NCI-H146 treated with DMSO at 0.1 percent for 48 hours (cell line): ENCODE data around the gene RANBP3L.
"Not testable (repeated sequence)": the region's sequence is repeated elsewhere in the genome, so short reads cannot be mapped to it uniquely, and the experiment has no call there.

ENCODE experiments used
- DNase-seq: peaks from one replicate; lab custom pipeline; 2025; ENCODE audit not compliant: unreplicated experiment; lab: John Stamatoyannopoulos, UW

RANBP3L gene, protein sequence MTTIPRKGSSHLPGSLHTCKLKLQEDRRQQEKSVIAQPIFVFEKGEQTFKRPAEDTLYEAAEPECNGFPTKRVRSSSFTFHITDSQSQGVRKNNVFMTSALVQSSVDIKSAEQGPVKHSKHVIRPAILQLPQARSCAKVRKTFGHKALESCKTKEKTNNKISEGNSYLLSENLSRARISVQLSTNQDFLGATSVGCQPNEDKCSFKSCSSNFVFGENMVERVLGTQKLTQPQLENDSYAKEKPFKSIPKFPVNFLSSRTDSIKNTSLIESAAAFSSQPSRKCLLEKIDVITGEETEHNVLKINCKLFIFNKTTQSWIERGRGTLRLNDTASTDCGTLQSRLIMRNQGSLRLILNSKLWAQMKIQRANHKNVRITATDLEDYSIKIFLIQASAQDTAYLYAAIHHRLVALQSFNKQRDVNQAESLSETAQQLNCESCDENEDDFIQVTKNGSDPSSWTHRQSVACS

GRCh38 chr5:36301858-36302603 lies at the start of gene RANBP3L:
RANBP3L (minus strand) TSS chr5:36301902; CDS start chr5:36301416, 486 bp downstream.
- DNase-seq: no peak

- no peak for DNase-seq
These were observed 45.4 kb upstream of the RANBP3L start for GRCh38 chr5:36346896-36347690.

- DNase-seq: no peak
These were observed 43.2 kb upstream of the RANBP3L start for GRCh38 chr5:36344899-36345298.

- not testable (repeated sequence) for DNase-seq
These were observed 40.0 kb upstream of the RANBP3L start for GRCh38 chr5:36341720-36342119.

DNA sequence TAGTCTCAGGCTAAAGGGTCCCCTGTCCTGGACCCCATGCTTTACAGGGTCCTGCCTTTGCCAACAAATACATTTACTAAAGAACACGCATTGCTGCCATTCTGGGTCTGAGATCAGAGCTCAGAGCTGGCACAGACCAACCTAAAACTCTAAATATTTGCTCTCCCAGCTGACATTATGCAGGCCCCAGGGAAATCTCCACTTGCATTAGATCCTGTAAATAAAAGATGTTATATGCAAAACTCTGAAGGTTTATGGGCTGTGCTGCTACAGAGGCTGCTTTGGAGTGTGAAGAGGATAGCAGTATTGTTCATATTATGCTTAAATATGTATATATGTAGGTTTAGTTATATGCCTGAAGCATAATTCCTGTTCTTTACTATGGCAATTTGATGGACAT lies 35.9 kb upstream of the RANBP3L start:
- no peak for DNase-seq

DNA sequence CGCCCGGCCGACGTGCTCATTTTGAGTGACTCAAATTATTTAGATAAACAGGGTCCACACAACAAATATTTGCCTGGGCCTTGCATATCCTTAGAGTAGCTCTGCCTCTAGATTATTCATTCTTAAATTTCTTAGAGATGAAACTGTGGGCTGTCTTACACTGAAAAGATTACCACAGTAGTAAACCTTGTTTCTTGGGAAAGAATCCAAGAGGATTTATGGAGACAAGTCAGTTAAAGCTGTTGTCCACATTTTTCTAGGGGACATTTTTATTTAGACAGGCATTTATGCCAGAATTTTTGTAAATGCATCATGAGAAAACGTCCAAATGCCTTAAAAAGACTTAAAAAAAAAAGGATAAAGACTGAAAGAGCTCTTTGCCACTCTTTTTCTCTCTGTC lies 32.6 kb upstream of the RANBP3L start:
- no peak for DNase-seq

GRCh38 chr5:36332720-36333119 lies 31.0 kb upstream of the RANBP3L start:
- not testable (repeated sequence) for DNase-seq

DNA sequence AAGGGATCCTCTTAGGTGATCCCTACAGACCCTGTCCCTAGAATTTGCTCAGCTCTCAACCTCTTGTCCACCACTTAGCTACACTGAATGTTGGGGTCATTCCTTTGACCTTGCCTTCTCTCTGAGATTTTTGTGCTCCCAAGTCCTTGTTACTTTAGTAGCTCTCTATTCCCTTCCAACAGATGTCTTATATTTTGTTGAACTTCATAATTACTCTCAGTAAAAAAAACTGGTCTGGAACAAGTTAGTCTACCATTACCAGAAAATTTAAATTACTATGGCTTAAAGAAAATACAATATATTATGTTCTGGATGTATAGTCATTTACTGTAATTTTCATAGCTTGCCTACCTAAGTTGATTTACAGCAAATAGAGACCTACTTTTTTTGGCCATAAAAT lies 23.5 kb upstream of the RANBP3L start:
- DNase-seq: no peak

- no peak for DNase-seq
These were observed 22.5 kb upstream of the RANBP3L start for GRCh38 chr5:36323926-36324781.

GRCh38 chr5:36312953-36313672 lies 11.4 kb upstream of the RANBP3L start:
- DNase-seq: no peak

- DNase-seq: no peak
These were observed 10.3 kb upstream of the RANBP3L start for GRCh38 chr5:36311956-36312355.

DNA sequence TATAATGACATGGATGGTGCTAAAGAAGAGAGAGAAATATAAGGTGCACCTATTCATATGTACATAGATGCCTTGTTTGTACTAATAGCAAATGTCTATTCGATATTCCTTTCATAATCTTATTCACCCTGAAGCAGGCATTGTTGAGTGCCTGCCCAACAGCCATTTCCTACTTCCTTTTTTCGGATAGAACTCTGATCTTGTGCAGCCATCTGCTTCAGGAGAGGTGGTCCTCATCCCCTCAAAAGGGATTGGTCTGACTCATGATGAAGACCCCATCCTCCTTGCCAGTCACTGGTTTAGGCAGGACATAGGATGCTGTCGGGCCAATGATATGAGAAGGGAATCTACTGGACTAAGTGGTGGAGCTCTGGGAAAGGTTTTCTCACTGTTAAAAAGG lies 8.4 kb upstream of the RANBP3L start:
- DNase-seq: no peak

GRCh38 chr5:36305571-36306326 lies 4.0 kb upstream of the RANBP3L start:
- peak; percentile 18 for DNase-seq

DNA sequence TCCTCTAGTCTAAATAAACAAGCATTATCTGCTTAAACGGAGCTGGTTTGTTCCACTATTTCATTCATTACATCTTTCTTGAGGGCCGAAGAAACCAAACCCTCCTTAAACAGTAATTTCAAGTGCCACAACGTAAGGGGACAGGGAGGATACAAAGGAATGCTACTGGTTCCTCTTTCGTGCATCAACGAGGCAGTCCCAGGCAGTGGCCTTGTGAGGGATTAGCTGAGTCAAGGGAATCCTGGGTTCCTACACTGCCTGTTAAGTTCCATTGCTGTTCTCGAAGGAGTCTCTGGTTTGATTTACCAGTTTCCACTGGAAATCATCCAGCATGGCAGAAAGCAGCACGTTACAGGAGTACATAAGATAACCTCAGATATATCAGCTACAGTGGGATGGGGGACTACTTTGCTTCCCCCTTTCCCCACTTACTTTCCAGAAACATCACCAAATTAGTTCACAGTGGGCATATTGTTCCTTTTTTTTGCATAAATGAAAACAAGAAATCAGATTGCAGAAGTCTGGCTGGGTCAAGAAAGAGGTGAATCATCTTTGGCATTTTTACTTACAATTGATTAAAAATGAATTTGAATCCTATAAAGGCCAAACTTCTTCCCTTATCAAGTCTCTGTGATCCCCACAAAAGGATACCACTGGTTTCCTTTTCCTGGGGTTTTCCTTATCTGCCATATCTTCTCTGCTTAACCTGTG lies 2.5 kb upstream of the RANBP3L start:
- no peak for DNase-seq

GRCh38 chr5:36300927-36301540 lies 668 bp downstream of the RANBP3L start:
- DNase-seq: no peak

DNA sequence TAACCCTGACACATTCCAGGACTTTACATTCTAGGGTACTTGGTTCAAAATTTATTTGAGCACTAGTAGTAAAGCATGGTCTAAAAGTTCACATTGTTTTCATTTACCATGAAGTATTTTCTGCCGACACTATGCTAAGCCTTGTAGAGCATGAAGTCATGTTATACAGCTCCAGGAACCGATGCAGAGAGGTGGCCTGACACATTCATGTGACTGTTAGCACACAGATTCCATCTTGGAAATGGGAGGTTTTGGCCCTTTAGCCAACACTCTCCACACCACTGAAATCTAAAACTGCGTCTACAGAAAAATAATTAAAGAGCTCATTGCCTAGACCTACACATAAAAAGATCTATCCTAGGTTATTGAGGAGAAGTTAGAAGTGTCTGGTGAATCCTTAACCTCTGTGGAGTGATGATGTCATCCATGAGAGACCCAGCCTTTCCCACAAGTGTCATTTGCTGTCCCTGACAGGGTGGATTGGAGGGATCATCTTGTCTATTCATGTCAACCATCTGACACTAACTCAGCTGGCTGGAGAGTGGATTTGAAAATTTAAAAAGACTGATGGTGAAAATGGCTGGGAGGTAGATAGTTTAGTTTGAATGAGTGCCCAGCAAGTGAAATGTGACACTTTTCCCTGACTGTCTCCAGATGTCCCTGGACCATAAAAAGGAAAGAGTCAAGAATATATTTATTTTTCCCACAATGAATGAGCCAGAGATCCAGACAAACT lies 1.3 kb downstream of the RANBP3L start:
- DNase-seq: no peak

DNA sequence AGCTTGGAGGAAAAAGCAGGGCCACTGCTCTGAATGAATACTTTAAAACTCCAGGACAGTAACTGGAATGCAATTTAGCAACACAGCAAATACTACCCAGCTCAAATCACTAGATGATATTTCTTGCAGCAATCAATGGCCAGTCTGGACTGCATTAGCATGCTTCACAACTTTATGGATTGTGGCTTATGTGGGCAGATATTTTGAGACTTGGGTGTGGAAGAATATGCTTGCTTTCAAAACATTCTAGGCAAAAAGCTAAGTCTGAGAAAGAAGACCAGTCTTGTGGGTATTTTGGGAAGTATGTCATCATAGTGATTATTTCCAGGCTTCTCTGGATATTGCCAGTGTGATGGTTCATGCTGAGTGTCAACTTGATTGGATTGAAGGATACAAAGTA lies 3.1 kb downstream of the RANBP3L start:
- DNase-seq: no peak
